Hypothalamus (tissue), 51 donors: ENCODE data around the gene HSPA12B.
A peak's percentile ranks its signal among the peaks of the same experiment; 100 is the strongest.

Source experiments
- DNase-seq, 51 donors: peaks; one replicate each; lab custom pipeline; 2025; lab: John Stamatoyannopoulos, UW

Gene HSPA12B

DNA sequence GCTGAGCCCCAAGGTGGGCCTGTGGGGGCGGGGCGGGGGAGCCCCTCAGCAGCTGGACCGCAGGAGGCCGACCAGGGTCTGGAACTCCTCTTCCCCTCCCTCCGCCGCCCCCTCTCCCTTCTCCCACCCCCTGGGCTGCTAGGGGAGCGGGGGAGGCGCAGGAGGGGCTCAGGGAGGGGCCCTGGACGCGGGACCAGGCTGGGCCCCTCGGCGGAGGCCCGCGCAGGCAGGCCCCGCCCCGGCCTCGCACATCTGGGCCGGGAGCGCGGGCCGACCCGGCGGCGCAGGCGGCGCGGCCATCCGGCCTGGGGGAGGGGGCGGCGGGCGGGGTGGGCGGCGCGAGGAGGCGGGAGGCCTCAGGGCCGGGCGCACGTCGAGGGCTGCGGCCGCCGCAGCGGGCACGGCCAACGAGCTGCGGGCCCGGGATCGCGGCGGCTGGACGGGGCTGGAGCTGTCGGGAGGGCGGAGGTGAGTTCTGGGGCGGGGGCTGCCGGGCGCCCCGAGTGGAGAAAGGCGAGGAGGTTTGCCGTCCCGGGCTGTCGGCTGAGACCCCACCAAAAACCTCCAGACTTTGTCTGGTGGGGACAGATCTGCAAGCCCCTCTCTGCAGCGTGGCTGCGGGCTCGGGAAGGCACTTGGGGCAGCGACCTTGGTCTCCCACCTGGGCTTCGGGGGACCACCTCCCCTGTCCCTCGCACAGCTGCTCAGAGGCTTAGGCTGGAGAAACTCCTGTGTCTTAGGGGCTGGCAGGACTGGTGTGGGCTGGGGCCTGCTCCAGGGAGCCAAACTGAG, at the start of gene HSPA12B:
HSPA12B (plus strand) TSS at position 359 of the 792 bp plus-strand sequence. CDS start 5,990 bp downstream, outside the sequence.
- DNase-seq = no peak

GRCh38 chr20:3685341-3685740, 47.1 kb upstream of the HSPA12B start:
- no peak for DNase-seq

- no peak for DNase-seq
Measured at GRCh38 chr20:3686421-3686820, 46.1 kb upstream of the HSPA12B start.

DNA sequence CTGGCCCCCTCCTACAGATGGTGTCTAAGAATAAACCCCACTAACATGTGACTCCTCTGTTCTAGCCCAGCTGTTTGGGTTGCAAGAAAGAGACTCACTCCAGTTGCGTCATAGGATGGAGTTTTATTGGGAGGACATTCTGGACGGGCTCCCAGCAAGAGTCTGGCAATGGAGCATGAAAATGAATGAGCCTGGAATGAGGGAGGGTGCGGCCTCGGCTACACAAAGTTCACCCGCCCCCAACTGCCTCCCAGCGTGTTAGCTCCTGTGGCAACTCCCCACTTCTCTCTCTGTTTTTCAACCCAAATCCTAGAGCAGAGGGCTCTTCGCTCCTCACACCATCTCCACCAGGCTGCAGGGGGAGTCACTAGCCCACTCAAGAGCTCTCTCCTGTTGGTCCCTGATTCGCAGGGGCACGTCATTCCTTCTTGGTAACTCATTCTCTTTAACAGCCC, 45.6 kb upstream of the HSPA12B start:
- DNase-seq = peak in 34 of 51 donors; percentile 8 to 81 (median 50)

DNA sequence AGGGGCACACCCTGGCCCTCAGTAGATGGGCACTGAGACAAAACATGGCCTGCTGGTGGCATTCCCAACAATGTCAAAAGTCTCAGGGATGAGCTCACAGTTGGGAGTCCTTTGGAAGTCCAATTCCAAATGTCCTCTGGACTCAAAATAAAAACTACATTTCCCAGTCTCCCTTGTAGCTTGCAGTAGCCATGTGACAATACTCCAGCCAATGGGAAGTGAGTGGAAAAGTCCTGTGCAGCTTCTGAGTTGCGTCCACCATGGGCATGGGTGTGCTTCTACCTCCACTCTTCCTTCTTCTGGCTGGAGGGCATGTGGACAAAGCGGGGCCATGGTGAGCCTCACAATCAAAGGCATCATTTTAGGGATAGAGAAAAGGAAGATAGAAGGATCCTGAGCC, 44.8 kb upstream of the HSPA12B start:
- DNase-seq = peak in 3 of 51 donors; percentile 10 to 21 (median 12)

GRCh38 chr20:3689978-3690377, 42.5 kb upstream of the HSPA12B start:
- no peak for DNase-seq

DNA sequence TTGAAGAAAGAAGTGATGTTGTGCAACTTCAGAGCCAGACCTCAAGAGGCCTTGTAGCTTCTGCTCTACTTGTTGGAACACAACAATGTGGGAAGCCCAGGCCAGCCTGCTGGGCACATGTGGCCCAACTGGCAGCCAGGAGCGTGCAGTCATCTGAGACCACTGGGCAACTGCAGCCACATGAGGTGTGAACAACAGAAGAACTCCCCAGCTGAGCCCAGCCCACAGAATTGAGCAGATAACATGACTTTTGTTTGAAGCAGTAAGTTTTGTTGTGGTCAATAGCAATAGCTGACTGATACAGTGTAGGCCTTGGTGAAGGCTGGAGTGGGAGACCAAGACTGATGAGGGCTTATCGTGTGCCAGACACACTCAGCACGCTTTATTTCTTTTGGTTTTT, 42.1 kb upstream of the HSPA12B start:
- no peak for DNase-seq

- no peak for DNase-seq
Measured at GRCh38 chr20:3691306-3691705, 41.2 kb upstream of the HSPA12B start.

DNA sequence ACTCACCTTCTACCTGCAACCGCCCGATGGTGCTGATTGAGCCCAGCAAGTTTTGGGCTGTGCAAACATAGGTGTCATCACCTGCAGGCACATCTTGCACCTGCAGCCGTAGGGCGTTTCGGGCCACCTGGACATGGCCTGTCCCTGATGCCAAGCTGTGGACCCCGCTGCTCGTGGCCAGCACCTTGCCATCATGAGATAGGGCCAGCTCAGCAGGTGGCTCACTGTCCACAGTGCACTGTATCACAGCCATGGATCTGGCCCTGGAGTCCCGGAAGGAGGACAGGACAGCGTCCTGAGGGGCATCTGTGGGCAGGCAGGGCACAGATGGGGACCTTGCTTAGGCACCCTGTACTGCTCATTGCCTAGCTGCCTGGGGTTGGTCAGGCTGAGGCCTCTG, 40.6 kb upstream of the HSPA12B start:
- DNase-seq = no peak

DNA sequence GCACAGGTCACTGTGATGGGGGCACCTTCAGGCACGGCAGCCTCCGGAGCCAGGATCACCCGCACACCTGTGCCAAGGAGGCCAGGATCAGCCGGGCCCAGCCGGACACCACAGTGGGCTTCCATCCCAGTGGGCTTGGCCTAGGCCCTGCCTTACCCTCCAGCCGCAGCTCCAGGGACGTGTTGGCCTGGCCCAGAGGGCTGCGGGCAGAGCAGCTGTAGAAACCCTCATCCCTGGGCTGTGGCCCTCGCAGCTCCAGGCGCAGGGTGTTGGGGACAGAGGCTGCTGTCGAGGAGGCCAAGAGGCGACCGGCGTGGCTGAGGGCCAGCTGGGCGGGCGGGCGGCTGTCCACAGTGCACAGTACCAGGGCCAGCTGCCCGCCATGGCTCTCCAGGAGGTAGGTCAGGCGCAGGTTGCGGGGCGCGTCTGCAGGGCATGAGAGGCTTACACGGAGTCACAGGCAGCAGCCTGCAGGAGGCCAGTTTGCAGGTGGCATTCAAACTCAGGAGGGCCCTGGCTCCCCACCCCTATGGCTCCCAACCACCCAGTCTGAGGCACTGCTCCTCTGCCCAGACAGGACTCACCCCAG, 39.7 kb upstream of the HSPA12B start:
- DNase-seq = no peak

GRCh38 chr20:3693376-3693775, 39.1 kb upstream of the HSPA12B start:
- DNase-seq = no peak

- DNase-seq = no peak
Measured at GRCh38 chr20:3694864-3695263, 37.6 kb upstream of the HSPA12B start.

DNA sequence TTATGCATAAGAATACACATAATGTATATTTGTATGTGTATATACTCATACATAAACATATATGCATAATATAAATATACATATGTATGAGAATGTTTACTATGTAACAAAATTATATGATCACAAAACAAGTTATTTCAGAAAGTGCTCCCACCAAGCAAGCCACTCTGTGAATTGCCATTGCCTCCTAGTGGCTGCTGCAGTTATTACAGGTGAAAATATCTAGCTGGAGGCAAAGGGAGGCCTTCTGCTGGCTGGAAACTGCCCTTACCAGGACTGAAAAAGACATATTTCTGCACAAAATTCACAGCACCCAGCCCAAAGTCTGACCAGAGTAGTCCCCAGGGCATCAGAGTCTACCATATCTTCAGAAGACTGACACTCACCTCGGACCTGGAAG, 36.3 kb upstream of the HSPA12B start:
- no peak for DNase-seq

GRCh38 chr20:3696745-3697587, 35.5 kb upstream of the HSPA12B start:
- DNase-seq = no peak

- DNase-seq = no peak
Measured at GRCh38 chr20:3697588-3698305, 34.7 kb upstream of the HSPA12B start.

- DNase-seq = no peak
Measured at GRCh38 chr20:3698591-3699001, 33.9 kb upstream of the HSPA12B start.

GRCh38 chr20:3699037-3699436, 33.4 kb upstream of the HSPA12B start:
- DNase-seq = no peak

DNA sequence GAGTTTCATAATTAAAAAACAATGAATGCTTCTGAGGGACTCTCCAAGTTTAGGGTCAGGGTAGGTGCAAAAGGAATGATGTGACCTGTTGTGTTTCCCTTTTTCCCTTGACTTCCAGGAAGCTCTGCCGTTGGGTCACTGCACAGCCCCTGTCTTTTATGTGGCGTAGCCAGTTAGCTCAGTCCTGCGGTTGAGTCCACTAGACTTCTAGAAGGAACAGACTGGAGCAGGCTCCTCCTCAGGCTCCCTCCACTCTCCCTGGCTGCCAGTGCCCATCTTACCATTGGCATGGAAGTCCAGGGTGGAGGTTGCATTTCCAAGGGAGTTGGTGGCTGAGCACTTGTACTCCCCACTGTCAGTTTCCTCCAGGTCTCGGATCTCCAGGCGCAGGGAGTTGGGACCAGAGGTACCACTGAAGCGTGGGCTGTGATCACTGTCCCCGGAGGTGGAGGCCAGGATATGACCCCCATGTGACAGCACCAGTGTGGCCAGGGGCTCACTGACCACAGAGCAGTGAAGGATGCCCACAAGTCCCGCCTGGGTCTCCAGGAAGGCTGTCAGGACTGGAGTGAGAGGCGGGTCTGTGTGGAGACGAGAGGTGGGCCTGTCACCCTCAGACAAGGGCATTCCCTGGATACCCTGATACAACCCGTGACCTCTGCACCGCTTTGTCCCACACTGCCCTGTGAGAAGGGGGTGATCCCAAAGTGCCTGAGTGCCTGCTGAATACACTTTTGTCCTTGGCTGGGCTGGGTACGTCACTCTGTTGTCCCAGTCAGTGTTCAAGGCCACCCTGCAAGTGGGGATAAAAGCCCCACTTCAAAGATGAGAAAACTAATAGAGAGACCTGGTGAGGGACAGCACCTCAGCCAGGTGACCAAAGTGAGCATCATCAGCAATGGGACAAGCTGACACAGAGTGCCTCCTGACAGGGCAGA, 31.2 kb upstream of the HSPA12B start:
- DNase-seq = no peak

DNA sequence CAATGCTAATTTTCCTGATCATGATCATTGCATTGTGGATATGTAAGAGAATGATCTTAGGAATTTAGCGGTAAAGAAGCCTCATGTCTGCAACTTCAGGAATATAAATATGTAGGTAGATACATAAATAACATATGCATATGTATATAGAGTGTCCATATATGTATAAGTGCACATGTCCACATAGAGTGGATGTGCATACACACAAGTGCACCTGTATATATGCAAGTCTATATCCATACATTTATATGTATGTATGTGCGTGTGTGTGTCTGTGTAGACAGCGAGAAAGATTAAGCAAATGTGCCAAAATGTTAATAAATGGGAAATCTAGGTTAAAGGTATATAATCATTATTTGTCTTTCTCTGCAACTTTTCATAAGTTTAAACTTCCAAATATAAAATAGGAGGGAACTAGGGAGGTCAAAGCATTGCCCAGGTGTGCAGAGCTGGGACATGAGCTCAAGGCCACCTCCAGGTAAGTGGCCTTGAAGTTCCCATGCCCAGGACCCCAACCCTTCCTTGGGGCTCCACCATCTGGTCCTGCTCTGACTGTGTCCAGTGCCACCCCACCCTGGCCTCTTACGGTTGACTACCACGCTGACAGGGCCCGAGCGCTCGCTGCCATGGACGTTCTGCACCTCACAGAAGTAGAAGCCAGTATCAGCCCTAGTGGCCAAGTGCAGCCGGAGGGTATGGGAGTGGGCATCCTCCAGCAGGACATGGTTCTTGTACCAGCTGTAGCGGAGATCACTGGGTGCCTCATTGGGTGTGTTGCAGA, 29.7 kb upstream of the HSPA12B start:
- no peak for DNase-seq
